Endothelial cell of umbilical vein (primary cell): ENCODE results near the gene WSB2.

Experiments
- CTCF ChIP-seq, 2 donors: IDR thresholded peaks; 1 replicate in 1 of 2; 2 replicates in 1 of 2; pipeline ENCODE4 v1.5.1; 2011; ENCODE audit warnings: low read length in 2 of 2, mild to moderate bottlenecking in 2 of 2, moderate library complexity in 2 of 2, control low read depth in 1 of 2, inconsistent platforms in 1 of 2, low read depth in 1 of 2; ENCODE audit not compliant: insufficient read depth in 1 of 2; ENCODE audit errors: extremely low read depth in 1 of 2
- EZH2 ChIP-seq: IDR thresholded peaks from 2 replicates; pipeline ENCODE4 v1.6.1; 2012; ENCODE audit warnings: borderline replicate concordance, low read depth, mild to moderate bottlenecking, moderate library complexity, low read length, inconsistent platforms; ENCODE audit not compliant: severe bottlenecking
- FOS ChIP-seq: IDR thresholded peaks from 2 replicates; pipeline ENCODE4 v1.6.1; 2011; ENCODE audit warnings: mild to moderate bottlenecking, low read length, moderate library complexity, borderline replicate concordance; ENCODE audit not compliant: insufficient read depth
- GATA2 ChIP-seq: IDR thresholded peaks from 2 replicates; pipeline ENCODE4 v1.7.0; 2011; ENCODE audit warnings: low read depth, mild to moderate bottlenecking, moderate library complexity, mixed read lengths, low read length; ENCODE audit not compliant: insufficient read length, insufficient read depth
- JUN ChIP-seq: IDR thresholded peaks from 2 replicates; pipeline ENCODE4 v1.6.1; 2011; ENCODE audit warnings: borderline replicate concordance, low read depth; ENCODE audit not compliant: insufficient read length, insufficient read depth
- MYC ChIP-seq: IDR thresholded peaks from one replicate; pipeline ENCODE4 v1.6.1; 2011; ENCODE audit warnings: mild to moderate bottlenecking, low read depth, low read length
- POLR2A ChIP-seq: IDR thresholded peaks from 2 replicates; pipeline ENCODE4 v1.6.1; 2012; ENCODE audit warnings: low read depth, mild to moderate bottlenecking, control low read depth, low read length
- POLR2AphosphoS5 ChIP-seq: IDR thresholded peaks from 2 replicates; pipeline ENCODE4 v1.6.1; 2012; ENCODE audit warnings: low read depth, mild to moderate bottlenecking, control low read depth, low read length, moderate library complexity; ENCODE audit not compliant: insufficient read depth
- TF ChIP-seq, protein P1 (sequence below): IDR thresholded peaks from 2 replicates; pipeline ENCODE4 v1.6.1; 2011; ENCODE audit not compliant: insufficient read depth, insufficient read length

GRCh38 chr12:118052324-118053070, 8.5 kb downstream of the WSB2 start:
- no peak for TF ChIP-seq CTCF (IDR thresholded peaks at IDR 0.05; ENCODE audit: extremely low read depth in 1 of 2, insufficient read depth in 1 of 2, low read depth in 1 of 2, low read length in 2 of 2)
- no peak for TF ChIP-seq EZH2
- TF ChIP-seq JUN, result peak; percentile 88
- peak; percentile 90 for TF ChIP-seq POLR2AphosphoS5
- TF ChIP-seq POLR2A, result no peak
- TF ChIP-seq, protein P1, sequence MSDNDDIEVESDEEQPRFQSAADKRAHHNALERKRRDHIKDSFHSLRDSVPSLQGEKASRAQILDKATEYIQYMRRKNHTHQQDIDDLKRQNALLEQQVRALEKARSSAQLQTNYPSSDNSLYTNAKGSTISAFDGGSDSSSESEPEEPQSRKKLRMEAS, result no peak
- TF ChIP-seq FOS, result peak; percentile 97
- peak; percentile 48 for TF ChIP-seq GATA2
- peak; percentile 23 for TF ChIP-seq MYC
